Naive thymus-derived CD8-positive, alpha-beta T cell (primary cell): ENCODE results near the gene PDCD5. TPM values are rescaled to one million over a fixed set of nuclear protein-coding genes. Genes with fewer than 3 reads are reported as not detected.

Source experiments
- ATAC-seq, 2 donors: fragments of 150-1000 bp; cut with Tn5 transposase in 1 of 2; sonication (Bioruptor Pico), chemical (Tn5 transposase) in 1 of 2; 1 replicate in 1 of 2; 2 replicates in 1 of 2; pipeline ENCODE4 v1.10.0; 2021; ENCODE audit warnings: mild to moderate bottlenecking in 2 of 2, moderate library complexity in 2 of 2
- POLR2A ChIA-PET: fragments of 350-600 bp; sonication (Branson Sonifier 250); formaldehyde crosslinking; loops from one replicate; lab custom pipeline; 2021; ENCODE audit warnings: antibody characterized with exemption; lab: Charles Lee
- DNase-seq, 10 donors: peaks; one replicate each; pipeline versions ENCODE4 v3.0.0 to v3.0.0-alpha.2; 2020 to 2022
- H3K27ac Mint-ChIP-seq, 10 donors: one replicate each; pipeline ENCODE4 v1.8.0; 2020 to 2022; ENCODE audit warnings: mild to moderate bottlenecking in 10 of 10, mixed read lengths in 10 of 10, moderate library complexity in 4 of 10, inconsistent platforms in 1 of 10
- H3K27me3 Mint-ChIP-seq, 5 donors: one replicate each; pipeline ENCODE4 v1.8.0; 2021 to 2022; ENCODE audit warnings: mixed read lengths in 5 of 5
- H3K36me3 Mint-ChIP-seq, 3 donors: one replicate each; pipeline ENCODE4 v1.8.0; 2020 to 2022; ENCODE audit warnings: mixed read lengths in 3 of 3, mild to moderate bottlenecking in 2 of 3, inconsistent platforms in 1 of 3
- H3K4me1 Mint-ChIP-seq, 4 donors: one replicate each; pipeline ENCODE4 v1.8.0; 2021 to 2022; ENCODE audit warnings: mixed read lengths in 4 of 4
- H3K4me3 Mint-ChIP-seq, 10 donors: one replicate each; pipeline ENCODE4 v1.8.0; 2020 to 2022; ENCODE audit warnings: mild to moderate bottlenecking in 10 of 10, mixed read lengths in 10 of 10, moderate library complexity in 6 of 10, inconsistent platforms in 1 of 10
- H3K9me3 Mint-ChIP-seq, 9 donors: one replicate each; pipeline ENCODE4 v1.8.0; 2020 to 2022; ENCODE audit warnings: mixed read lengths in 9 of 9, mild to moderate bottlenecking in 3 of 9, inconsistent platforms in 1 of 9, moderate library complexity in 1 of 9
- polyA plus RNA-seq, 3 donors: library from polyadenylated mRNA; unstranded; fragments of 300-500 nt; fragmentation: Illumina TruSeq; gene quantifications; one replicate each; pipeline ENCODE4 v1.2.3, GENCODE V29; 2021
- total RNA-seq, 8 experiments: library from RNA in 2 of 8; stranded (reverse) in 2 of 8; gene quantifications; one replicate each; pipeline ENCODE4 v1.2.3 and lab custom pipeline; 2021 to 2026

The PDCD5 gene
- total and polyA plus RNA-seq, 5 experiments from 2014 or later, result 58.9 to 117 (median 99.5) TPM

DNA sequence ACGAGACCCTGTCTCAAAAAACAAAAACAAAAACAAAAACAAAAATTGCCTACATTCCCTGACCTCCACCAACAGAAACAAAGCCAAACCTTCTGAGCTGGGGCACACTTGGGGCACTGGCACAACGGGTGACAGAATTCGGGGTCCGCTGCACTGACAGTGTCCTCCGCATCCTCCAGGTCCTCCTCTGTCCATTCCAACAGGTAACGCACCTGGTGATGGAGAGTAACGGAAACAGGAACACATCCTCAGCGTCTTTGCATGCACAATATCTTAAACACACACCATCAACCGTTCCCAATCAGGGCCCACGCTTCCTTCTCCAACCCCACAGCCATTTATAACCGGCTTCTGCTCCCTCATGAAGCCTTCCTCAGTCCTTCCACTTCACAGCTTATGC is 34.6 kb downstream of the PDCD5 start:
- no peak overlapping the region for H3K27ac Mint-ChIP-seq
- peaks cover 3 to 87% (median 40%) of the 10 kb centered on the region in 3 donors for H3K36me3 Mint-ChIP-seq
- POLR2A ChIA-PET, result no interaction called here

DNA sequence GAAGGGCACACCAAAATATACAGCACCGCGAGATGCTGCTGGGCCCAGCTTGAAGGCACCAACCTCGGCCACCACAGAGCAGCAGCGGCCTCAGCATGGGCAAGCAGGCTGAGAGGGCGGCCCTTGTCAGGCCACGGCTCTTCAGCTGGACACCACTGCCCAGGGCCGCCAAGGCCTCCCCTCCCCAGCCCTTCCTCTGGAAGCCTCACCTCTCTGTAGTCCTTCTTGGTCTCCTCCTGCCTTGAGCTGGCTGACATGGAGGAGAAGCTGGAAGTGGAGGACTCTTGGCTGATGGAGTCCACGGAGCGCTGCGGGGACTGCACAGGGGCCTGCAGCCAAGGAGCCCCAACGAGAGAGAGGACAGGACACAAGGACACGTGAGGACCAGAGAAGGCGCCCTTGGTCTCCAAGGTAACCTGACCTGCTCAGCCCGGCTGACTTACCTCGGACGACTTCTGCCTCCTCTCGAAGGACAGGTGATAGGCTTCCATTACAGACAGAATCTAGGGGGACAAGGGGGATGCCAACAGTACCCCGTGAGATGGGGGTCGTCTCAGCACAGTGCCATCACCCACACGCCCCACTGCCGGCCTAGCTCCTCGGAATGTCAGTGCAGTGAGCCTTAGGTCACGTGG is 38.2 kb downstream of the PDCD5 start:
- Mint-ChIP-seq H3K27me3 (no peaks in the 10 kb centered on the region), H3K4me1 (no peaks in the 10 kb centered on the region), H3K4me3 (no peak overlapping the region), H3K27ac (no peak overlapping the region), H3K36me3 (peaks cover 0 to 90% (median 38%) of the 10 kb centered on the region in 3 donors), H3K9me3 (no peaks in the 10 kb centered on the region)
- no peak for DNase-seq
- POLR2A ChIA-PET, result no interaction called here
- ATAC-seq, result no peak

More for the DNA sequence above, 34.6 kb downstream of the PDCD5 start:
- H3K4me3 Mint-ChIP-seq, result no peak overlapping the region
- no peak for ATAC-seq
- DNase-seq, result no peak
- H3K9me3 Mint-ChIP-seq, result no peaks in the 10 kb centered on the region
- no peaks in the 10 kb centered on the region for H3K4me1 Mint-ChIP-seq
- H3K27me3 Mint-ChIP-seq, result no peaks in the 10 kb centered on the region

DNA sequence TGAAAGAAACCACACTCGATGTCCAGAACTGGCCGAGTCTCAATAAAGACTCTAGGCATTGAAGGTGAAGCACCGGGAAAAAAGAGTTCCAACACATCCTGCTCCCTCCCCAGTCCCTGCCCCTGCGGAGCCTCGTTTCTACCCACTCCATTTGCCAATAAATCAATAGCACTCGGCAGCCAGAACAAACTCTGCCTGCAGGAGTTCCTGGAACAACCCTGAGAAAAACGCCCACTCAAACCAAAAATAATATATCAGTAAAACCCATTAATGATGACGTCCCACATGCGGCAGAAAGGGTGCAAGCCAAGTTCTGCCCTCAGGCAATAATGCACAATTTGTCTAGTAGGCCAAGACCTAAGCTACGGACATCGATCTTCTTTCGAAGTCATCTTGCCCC is 41.0 kb downstream of the PDCD5 start:
- Mint-ChIP-seq H3K4me3 (no peak overlapping the region), H3K4me1 (no peaks in the 10 kb centered on the region), H3K27me3 (no peaks in the 10 kb centered on the region), H3K27ac (no peak overlapping the region), H3K9me3 (no peaks in the 10 kb centered on the region), H3K36me3 (peaks cover 0 to 83% (median 26%) of the 10 kb centered on the region in 3 donors)
- POLR2A ChIA-PET, result no interaction called here
- DNase-seq, result no peak
- ATAC-seq, result no peak

DNA sequence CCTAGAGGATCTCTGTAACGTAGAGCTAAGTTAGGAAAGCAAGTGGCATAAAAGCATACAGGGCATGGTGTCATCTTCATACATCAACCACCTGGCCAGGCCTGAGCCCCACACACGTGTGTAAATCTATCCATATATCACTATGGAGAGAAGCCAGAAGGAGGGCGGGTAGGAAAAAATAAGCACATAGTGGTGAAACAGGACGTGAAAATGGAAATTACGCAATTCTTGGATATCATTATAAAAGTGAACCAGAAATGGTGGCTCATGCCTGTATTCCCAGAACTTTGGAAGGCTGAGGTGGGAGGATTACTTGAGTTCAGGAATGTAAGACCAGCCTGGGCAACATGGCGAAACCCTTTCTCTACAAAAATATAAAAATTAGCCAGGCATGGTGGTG is 43.4 kb downstream of the PDCD5 start:
- DNase-seq (no peak), ATAC-seq (no peak)
- H3K9me3 Mint-ChIP-seq, result no peaks in the 10 kb centered on the region
- H3K4me1 Mint-ChIP-seq, result no peaks in the 10 kb centered on the region
- peaks cover 0 to 84% (median 24%) of the 10 kb centered on the region in 3 donors for H3K36me3 Mint-ChIP-seq
- no peak overlapping the region for H3K4me3 Mint-ChIP-seq
- POLR2A ChIA-PET, result no interaction called here
- no peaks in the 10 kb centered on the region for H3K27me3 Mint-ChIP-seq
- H3K27ac Mint-ChIP-seq, result peak overlapping the region in 1 of 10 donors; percentile 52

DNA sequence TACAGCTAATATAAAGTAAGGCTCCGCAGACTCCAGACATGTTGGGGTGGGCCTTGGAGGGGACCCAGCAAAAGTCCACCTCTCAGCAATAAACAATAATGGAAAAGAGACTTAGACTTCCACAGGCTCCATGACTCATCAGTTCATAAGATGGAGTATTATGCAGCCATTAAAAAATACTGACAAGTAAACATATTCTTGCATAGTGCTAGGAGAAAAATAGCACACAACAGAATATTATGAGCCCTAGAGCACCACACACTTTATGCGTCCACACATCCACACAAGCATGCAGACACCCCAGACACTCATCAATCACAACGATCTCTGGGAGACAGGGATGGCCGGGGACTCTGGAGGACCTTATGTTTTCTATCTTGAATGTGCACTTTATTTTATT is 46.0 kb downstream of the PDCD5 start:
- POLR2A ChIA-PET, result no interaction called here
- no peak overlapping the region for H3K27ac Mint-ChIP-seq
- H3K9me3 Mint-ChIP-seq, result no peaks in the 10 kb centered on the region
- H3K27me3 Mint-ChIP-seq, result no peaks in the 10 kb centered on the region
- DNase-seq (no peak), ATAC-seq (no peak)
- H3K36me3 Mint-ChIP-seq, result peaks cover 0 to 74% (median 19%) of the 10 kb centered on the region in 3 donors
- H3K4me1 Mint-ChIP-seq, result no peaks in the 10 kb centered on the region
- no peak overlapping the region for H3K4me3 Mint-ChIP-seq

DNA sequence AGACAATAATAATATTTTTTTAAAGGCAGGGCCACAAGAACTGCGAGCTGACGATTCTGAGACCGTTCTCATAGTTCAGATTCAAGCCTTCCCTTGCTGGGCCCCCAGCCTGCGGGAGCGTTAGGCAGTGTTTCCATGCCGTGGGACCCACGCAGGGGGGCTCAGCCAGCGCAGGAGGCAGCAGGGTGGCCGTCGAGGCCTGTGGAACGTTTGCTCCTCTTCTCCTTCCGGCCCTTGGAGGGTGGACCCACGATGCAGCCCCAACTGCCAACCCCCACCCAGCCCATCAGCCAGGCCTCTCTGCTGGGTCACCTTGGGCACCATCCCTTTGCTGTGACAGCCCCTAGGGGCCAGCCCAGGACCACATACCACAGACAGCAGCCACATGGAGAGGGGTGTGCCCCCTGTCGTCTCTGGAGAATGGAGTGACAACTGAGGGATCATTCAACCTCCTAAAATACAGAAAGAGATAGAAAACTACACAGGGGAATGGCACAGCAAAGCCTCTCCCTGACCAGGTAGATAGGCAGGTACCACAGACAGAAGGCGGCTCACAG is 46.8 kb downstream of the PDCD5 start:
- POLR2A ChIA-PET, result no interaction called here
- no peaks in the 10 kb centered on the region for H3K9me3 Mint-ChIP-seq
- ATAC-seq, result no peak

DNA sequence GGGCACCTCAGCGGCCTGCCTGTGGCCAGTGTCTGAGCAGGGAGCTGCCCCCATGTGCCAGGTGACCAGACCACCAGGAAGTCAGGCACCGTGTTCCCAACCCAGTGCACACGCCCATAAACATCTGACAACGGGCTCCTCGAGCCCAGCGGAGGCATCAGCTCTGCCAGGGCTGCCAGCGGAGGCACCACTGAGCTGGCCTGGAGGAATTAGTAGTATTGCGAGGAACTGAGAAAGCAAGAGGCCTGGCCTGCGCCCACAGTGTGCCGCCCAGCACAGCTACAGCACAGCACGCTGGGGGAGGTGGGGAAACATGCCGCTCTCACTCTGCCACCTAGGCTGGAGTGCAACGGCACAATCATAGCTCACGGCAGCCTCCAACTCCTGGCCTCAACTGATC is 49.3 kb downstream of the PDCD5 start:
- Mint-ChIP-seq H3K4me1 (no peaks in the 10 kb centered on the region), H3K4me3 (no peak overlapping the region), H3K27me3 (no peaks in the 10 kb centered on the region), H3K27ac (no peak overlapping the region), H3K36me3 (peaks cover 0 to 62% (median 9%) of the 10 kb centered on the region in 3 donors), H3K9me3 (no peaks in the 10 kb centered on the region)
- DNase-seq (no peak), ATAC-seq (no peak)
- POLR2A ChIA-PET, result interaction anchor here (0.5 kb wide), 1 partner anchor 1617 kb away, joined by 3 read pairs; no protein-coding TSS in a partner anchor

More for the DNA sequence above, 46.8 kb downstream of the PDCD5 start:
- no peaks in the 10 kb centered on the region for H3K4me1 Mint-ChIP-seq
- H3K36me3 Mint-ChIP-seq, result peaks cover 0 to 71% (median 16%) of the 10 kb centered on the region in 3 donors
- H3K4me3 Mint-ChIP-seq, result no peak overlapping the region
- no peak overlapping the region for H3K27ac Mint-ChIP-seq
- DNase-seq, result no peak
- no peaks in the 10 kb centered on the region for H3K27me3 Mint-ChIP-seq

DNA sequence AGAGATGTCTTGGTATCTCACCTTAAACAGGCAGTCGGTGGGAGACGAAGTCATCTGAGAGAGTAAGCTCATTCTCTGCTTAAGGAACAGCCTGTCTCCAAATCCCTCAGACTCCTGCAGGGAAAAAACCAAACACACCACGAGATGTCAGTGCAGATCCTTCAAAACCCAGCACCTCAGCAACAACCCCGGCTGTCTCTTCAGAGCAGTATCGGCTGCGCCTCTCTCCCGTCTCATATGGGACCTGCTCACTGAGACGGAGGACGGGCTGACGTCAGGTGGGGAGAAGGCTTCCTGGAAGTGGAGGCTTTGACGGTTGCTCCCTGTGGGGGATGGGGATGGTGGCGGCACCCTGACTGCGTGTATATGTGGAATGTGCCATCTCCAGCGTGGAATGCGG is 50.4 kb downstream of the PDCD5 start:
- Mint-ChIP-seq H3K9me3 (no peaks in the 10 kb centered on the region), H3K4me1 (no peaks in the 10 kb centered on the region), H3K27ac (no peak overlapping the region), H3K4me3 (no peak overlapping the region), H3K36me3 (peaks cover 0 to 64% (median 7%) of the 10 kb centered on the region in 3 donors), H3K27me3 (no peaks in the 10 kb centered on the region)
- POLR2A ChIA-PET, result no interaction called here
- ATAC-seq (no peak), DNase-seq (no peak)

Other genes starting within 250 kb of the PDCD5 start
- gene ZNF507, start 235.6 kb upstream of the PDCD5 start, total RNA-seq, result 10 to 100 TPM; 49.0 to 51.5 TPM
- 1 to 10 TPM; 7.9 to 8.0 (median 8.0) TPM for gene ZNF507, start 235.6 kb upstream of the PDCD5 start, polyA plus RNA-seq
- gene DPY19L3, start 175.4 kb upstream of the PDCD5 start, total RNA-seq, result 10 to 100 TPM; 23.8 to 24.3 TPM
- 1 to 10 TPM; 2.5 to 4.3 (median 3.9) TPM for gene DPY19L3, start 175.4 kb upstream of the PDCD5 start, polyA plus RNA-seq
- 10 to 100 TPM; 34.1 to 34.2 TPM for gene ANKRD27, start 94.0 kb downstream of the PDCD5 start, total RNA-seq
- gene ANKRD27, start 94.0 kb downstream of the PDCD5 start, polyA plus RNA-seq, result 10 to 100 TPM in 2 of 3 donors, 1 to 10 TPM in 1; 9.0 to 17.1 (median 12.1) TPM
- under 1 TPM; 0.16 to 0.36 TPM for gene RGS9BP, start 94.7 kb downstream of the PDCD5 start, total RNA-seq
- gene RGS9BP, start 94.7 kb downstream of the PDCD5 start, polyA plus RNA-seq, result under 1 TPM; 0.19 to 0.23 (median 0.20) TPM
- gene NUDT19, start 110.6 kb downstream of the PDCD5 start, total RNA-seq, result 10 to 100 TPM; 11.2 to 11.5 TPM
- gene NUDT19, start 110.6 kb downstream of the PDCD5 start, polyA plus RNA-seq, result 1 to 10 TPM; 2.5 to 2.7 (median 2.5) TPM
- under 1 TPM; 0.60 to 0.70 TPM for gene TDRD12, start 138.6 kb downstream of the PDCD5 start, total RNA-seq
- under 1 TPM; 0.06 to 0.18 (median 0.13) TPM for gene TDRD12, start 138.6 kb downstream of the PDCD5 start, polyA plus RNA-seq